RWPE1 (cell line): ENCODE measurements around the gene ZNF217.
"Not testable (repeated sequence)": the region's sequence is repeated elsewhere in the genome, so short reads cannot be mapped to it uniquely, and the experiment has no call there.

Source experiments
- CTCF ChIA-PET: fragments of 350-600 bp; sonication (Branson Sonifier 250); formaldehyde crosslinking; extraction: SDS; loops from one replicate; lab custom pipeline; 2021; lab: Yijun Ruan, JAX
- POLR2A ChIA-PET: fragments of 400-600 bp; formaldehyde crosslinking; extraction: SDS; loops from one replicate; lab custom pipeline; 2020; ENCODE audit warnings: antibody characterized with exemption; ENCODE audit not compliant: low non-redundant PET; lab: Yijun Ruan, JAX
- DNase-seq: peaks from one replicate; pipeline ENCODE4 v3.0.0; 2012; ENCODE audit warnings: low spot score
- H3K27ac ChIP-seq: fragments of 450-650 bp; 2 replicates; pipeline ENCODE4 v1.5.1; 2017
- TF ChIP-seq, protein P1 (sequence below): fragments of 450-650 bp; conservative IDR thresholded peaks from 2 replicates; pipeline ENCODE4 v1.5.1; 2017; ENCODE audit warnings: low read depth, mild to moderate bottlenecking

ZNF217 gene

DNA sequence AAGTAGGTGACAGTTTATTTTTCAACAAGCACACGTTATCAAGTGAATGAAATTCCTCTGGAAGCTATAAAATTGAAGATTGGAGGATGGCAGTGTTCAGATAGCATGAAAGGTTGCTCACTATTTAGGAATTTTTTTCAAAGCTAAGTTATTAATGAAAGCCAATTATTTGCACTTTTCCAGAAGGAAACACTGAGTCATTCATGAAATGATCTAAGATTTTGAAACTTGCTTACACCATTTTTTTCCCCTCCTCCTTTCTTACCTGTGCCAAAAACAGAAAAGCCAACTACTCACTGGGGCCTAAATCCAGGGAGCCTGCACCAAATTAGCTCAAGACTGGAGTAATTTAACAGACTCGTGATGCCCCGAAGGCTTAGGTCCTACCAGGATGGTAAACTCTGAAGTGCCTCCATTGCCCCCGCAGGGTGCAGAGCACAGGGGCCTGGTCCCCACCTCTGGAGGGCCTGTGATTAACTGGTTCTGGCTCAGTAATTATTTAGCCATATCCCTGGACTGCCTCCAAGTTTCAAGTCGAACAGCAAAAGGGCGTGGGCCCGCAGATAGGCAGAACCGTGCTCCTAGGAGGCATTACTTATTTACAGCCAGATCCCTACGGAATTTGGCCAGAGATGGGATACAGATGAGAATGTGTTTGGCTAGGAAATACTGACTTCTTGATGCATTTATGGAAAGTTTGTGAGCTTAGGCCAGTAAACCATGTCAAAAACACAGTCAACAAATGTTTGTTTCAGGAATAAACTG, 28.0 kb upstream of the ZNF217 start:
- TF ChIP-seq, protein P1, sequence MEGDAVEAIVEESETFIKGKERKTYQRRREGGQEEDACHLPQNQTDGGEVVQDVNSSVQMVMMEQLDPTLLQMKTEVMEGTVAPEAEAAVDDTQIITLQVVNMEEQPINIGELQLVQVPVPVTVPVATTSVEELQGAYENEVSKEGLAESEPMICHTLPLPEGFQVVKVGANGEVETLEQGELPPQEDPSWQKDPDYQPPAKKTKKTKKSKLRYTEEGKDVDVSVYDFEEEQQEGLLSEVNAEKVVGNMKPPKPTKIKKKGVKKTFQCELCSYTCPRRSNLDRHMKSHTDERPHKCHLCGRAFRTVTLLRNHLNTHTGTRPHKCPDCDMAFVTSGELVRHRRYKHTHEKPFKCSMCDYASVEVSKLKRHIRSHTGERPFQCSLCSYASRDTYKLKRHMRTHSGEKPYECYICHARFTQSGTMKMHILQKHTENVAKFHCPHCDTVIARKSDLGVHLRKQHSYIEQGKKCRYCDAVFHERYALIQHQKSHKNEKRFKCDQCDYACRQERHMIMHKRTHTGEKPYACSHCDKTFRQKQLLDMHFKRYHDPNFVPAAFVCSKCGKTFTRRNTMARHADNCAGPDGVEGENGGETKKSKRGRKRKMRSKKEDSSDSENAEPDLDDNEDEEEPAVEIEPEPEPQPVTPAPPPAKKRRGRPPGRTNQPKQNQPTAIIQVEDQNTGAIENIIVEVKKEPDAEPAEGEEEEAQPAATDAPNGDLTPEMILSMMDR: no peak
- POLR2A ChIA-PET: interaction anchor here (1.2 kb wide), 1 partner anchor 131 kb away, joined by 3 read pairs; no protein-coding TSS in a partner anchor
- peak overlapping the region; percentile 95 for H3K27ac ChIP-seq
- peak; percentile 93 for DNase-seq
- CTCF ChIA-PET: interaction anchor here (0.6 to 2.2 kb wide), 11 partner anchors 9 to 579 kb away, joined by 3 to 9 read pairs (median 4); no protein-coding TSS in a partner anchor

- CTCF ChIA-PET, POLR2A ChIA-PET, DNase-seq: not testable (repeated sequence)
- H3K27ac ChIP-seq: peak overlapping the region; percentile 18
Observed at GRCh38 chr20:53618490-53619000, 24.9 kb upstream of the ZNF217 start.

DNA sequence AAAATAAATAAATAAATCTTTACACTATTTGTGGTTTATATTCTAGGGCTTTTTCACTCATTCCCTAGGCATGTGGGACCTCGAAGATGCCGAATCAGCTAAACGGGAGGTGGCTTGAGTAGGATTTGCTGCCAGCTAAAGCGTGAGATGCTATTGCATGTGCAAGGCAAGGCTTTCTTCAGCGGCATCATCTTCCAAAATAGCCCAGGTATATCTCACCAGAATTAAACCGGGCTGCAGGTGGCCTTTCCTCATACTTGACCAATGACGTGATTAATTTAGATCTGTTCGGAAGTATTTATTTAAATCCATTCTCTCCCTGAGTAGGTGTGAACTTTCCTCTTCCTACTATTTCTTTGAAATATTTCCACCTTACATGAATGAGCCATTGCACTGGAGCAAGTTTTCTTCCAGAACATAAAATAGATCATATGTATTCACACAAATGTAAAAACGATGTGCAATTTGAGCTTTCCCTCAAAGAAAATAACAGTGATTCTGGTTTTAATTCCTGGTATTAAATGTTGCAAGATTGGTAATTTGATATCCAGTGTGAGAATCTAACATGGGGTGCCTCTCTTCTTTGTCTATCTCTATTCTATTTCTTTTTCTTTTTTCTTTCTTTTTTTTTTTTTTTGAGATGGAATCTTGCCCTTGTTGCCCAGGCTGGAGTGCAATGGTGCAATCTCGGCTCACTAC, 24.3 kb upstream of the ZNF217 start:
- DNase-seq: no peak
- H3K27ac ChIP-seq: peak overlapping the region; percentile 18
- CTCF ChIA-PET: no interaction called here
- POLR2A ChIA-PET: no interaction called here
- TF ChIP-seq, protein P1: no peak

- DNase-seq, CTCF ChIA-PET: not testable (repeated sequence)
- POLR2A ChIA-PET: interaction anchor here (0.6 kb wide), 1 partner anchor 66 kb away, joined by 3 read pairs; no protein-coding TSS in a partner anchor
- peak overlapping the region; percentile 10; the same call in 1 of the 2 replicates for H3K27ac ChIP-seq
Observed at GRCh38 chr20:53616489-53616888, 22.9 kb upstream of the ZNF217 start.

DNA sequence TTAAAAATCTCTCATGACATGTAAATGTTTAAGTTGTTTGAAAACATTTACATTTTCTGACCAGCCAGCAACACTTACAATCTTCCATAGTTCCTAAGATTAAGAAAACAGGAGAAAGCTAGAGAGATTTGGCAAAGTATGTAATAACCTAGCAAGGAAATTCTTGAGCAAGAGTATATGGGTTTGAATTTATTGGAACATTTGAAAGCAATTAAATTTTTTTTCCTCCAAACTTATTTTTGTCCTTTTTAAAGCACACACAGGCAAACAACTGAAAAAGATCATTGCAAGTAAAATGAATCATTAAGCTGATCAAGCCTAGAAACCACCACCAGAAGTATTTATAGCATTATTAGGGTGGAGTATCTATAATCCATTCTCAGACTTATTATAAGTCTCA, 20.1 kb upstream of the ZNF217 start:
- ChIA-PET POLR2A (no interaction called here), CTCF (interaction anchor here (0.6 to 1.3 kb wide), 4 partner anchors 14 to 326 kb away, joined by 3 to 6 read pairs (median 4); no protein-coding TSS in a partner anchor)
- TF ChIP-seq, protein P1: no peak
- H3K27ac ChIP-seq: no peak overlapping the region
- no peak for DNase-seq

GRCh38 chr20:53612289-53612688, 18.6 kb upstream of the ZNF217 start:
- CTCF ChIA-PET: interaction anchor here (1.0 kb wide), 1 partner anchor 15 kb away, joined by 3 read pairs; no protein-coding TSS in a partner anchor
- DNase-seq, POLR2A ChIA-PET: not testable (repeated sequence)
- H3K27ac ChIP-seq: peak overlapping the region; percentile 65

DNA sequence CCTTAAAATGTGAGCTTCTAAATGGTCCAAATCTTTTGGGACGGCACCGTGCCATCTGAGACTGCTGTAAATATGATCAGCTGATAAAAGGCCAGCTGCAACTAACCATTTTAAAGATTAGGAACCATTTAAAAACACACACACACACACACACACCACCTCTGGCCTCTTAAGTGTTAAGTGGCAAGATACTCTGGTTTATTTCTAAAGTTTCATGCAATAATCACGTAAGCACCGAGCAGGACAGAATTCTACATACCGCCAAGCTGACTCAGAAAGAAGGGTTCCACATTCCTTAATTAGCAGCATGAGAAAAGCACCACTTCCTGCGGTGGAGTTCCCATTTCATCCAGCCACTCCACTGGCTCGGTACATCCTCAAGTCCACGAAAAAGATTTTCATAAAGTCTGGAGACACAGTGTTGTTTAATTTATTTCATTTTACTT, 17.8 kb upstream of the ZNF217 start:
- no peak overlapping the region for H3K27ac ChIP-seq
- ChIA-PET POLR2A (no interaction called here), CTCF (interaction anchor here (0.6 to 1.0 kb wide), 3 partner anchors 15 to 329 kb away, joined by 3 to 4 read pairs (median 3); no protein-coding TSS in a partner anchor)
- peak; percentile 94 for DNase-seq
- TF ChIP-seq, protein P1: no peak
